Measurements from ENCODE around the gene ARL14.

Gene ARL14

DNA sequence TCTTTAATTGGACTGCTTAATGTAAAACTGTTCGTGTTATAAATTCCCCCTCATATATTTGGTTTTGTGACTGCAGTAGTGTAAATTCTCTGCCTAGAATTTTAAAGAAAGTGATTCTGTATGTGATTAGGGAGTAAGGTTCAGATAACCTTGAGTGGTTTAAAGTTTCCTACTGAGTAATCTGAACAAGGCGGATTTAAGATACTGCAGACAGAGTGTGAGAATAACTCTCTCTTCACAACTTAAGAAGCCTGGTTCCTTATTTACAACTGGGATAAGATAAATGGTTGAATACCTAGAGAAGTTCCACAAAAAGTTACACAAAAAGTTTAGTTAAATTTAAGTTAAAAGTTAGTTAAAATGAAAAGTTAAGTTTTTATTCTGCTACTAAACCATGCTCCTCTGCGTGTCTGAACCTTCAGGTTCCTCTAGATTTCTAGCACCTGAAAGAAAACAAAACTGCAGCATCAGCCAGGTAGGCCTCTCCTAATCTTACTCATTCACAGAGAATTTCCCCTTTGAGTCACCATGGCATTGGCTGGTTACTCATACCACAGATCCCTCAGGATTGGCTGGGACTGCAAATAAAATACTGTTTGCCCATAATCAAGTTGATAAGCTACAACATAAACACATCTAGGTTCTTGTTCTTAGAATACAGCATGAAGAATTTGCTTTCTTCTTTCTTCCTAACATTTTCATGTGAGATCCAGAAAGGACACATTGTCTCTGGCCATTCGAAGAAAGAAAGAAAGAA lies at the start of gene ARL14:
Gene ARL14 (plus strand): TSS at position 614 of the 757 bp plus-strand sequence. CDS start 187 bp downstream, outside the sequence.
- no peak for DNase-seq (ENCODE audit: low spot score)

DNA sequence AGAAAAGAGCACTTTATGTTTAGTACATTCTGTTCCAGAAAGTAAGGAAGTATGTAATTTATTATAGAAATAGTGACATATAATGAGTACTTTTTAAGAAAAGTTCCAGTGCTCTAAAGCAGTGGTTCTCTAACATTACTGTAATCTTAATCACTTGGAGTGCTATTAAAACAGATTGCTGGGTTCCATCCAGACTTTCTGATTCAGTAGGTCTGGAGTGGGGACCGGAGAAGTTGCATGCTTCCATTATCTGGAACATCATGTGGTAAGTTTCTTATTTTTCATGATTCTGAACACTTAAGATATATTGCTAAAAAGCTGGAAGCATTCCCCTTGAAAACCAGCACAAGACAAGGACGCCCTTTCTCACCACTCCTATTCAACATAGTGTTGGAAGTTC lies 47.5 kb upstream of the ARL14 start:
- no peak for DNase-seq (ENCODE audit: low spot score)

DNA sequence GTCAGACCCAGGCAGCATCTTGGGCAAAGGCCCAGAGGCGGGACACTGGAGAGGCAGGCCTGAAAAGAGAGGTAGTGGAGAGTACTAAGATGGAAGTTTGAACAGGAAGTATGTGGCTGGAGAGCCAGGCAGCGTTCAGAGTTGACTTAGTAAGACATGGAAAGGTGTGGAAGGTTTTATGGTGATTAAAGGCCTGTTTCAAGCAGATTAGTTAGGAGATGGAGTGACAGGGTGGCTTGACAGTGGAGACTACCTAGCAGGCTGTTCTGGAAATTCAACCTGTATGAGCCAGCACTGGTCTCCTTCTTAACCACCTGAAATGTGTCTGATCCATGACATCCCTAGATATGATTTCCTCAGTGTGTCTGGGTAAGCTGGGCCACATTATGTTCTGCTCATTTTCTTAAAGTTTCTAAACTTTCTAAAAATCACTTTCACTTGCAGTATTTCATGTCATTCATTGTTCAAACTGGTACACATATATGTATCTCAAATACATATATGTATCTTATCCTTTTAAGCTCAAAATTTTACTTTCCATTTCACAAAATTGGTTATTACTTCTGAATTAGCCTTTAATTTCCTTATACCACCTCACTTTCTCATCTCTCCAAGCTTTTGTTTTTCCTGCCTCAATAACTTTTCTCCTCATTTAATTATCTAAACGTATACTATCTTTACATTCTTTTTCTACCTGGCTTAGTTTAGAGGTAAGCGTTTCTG lies 43.4 kb upstream of the ARL14 start:
- no peak for DNase-seq (ENCODE audit: low spot score)

GRCh38 chr3:160635213-160635612 lies 41.7 kb upstream of the ARL14 start:
- DNase-seq (ENCODE audit: low spot score): no peak

DNA sequence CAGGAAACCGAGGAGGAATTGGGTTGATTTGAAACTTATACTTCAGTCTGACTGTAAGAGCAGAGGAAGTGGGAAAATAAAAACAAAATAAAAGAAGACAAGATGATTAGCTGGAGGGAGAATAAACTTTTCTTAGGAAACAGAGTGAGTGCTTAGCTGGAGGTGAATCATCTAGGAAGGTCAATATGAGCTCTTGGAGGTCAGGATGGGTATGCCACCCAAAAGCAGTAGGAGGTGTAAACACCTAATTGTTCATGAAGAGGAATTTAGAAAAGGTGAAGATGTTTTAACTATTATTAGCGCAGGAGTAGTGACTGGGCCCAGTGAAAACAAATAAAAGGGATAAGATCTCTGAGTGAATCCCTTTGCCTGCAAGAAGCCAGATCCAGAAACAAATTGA lies 39.9 kb upstream of the ARL14 start:
- DNase-seq (ENCODE audit: low spot score): no peak

DNA sequence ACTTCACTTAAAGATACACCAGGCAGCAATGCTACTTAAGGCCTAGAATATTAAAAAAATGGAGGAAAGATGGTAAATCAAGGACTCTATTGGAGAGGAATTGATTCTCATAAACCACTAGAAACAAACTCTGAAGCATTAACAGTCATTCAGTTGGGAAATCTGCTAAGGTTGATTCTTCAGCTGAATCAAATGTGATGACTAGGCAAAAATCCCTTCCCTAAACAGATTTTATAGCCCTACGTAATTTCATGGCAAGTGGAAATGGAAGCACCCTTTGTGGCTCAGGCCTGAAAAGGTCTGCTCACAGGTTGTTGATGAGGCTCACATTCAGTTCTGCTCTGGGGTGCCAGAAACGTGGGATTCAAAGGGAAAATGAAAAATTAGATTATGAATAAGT lies 38.8 kb upstream of the ARL14 start:
- no peak for DNase-seq (ENCODE audit: low spot score)

DNA sequence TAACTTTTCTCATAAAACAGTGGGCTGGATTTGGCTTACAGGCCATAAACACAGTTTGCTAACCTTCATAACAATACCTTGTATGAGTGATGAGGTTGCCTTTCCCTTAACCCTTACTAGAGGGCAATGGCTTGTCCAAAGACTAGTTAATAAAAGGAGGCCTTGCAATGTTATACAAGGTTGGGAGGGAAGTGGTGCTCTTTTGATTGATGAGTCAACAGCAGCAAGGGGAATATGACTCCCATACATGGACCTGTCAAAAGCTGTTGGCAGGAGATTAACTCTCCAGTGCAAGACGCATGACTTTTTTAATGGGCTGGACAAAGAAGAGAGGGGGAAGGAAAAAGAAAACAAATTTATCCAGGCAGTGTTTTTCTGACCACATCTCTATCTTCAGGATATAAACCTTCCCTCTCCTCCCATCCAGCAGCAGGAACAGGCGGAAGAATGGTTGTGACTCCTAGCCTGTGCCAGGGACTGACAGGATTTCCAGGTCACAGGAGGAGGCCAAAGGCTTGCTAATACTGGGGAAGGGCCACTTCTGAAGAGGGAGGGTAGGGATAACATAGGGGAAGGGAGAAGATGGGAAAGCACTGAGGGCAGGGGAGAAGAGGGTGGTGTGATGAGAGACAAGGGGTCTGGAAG lies 35.2 kb upstream of the ARL14 start:
- DNase-seq (ENCODE audit: low spot score): no peak

DNA sequence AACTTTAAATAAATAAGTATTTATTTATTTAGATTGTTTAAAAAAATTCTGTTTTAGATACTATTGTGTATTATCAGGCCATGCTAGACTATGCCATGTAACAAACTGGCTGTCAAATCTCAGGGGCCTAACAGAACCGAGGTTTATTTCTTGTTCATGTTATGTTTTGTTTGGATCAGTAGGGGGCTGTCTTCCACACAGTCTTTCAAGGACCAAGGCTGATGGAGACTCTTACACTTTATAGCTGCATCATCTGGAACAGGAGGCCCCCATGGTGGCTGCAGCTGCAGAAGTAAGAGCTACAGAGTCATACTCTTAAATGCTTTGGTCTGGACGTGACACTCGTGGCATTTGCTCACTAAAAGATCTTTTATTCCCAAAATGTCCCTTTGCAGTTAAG lies 33.0 kb upstream of the ARL14 start:
- DNase-seq (ENCODE audit: low spot score): no peak

DNA sequence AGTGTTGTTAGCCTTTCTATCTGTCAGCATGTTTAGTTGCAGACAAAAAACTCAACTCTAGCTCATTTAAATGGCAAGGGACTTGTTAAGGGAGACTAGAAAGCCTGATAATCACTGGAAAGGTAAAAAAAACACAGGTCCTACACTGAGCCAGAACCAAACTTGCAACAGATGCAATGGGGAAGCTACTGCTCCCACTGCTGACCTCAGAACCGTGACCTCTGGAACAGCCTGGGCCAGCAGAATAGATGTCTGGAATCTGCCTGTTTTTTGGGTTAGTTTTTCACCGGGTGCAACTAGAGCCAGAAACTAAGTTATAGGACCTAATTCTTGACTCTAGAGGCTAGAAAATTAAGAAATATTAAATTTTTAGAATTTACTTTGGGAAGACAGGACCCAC lies 32.5 kb upstream of the ARL14 start:
- no peak for DNase-seq (ENCODE audit: low spot score)

- DNase-seq (ENCODE audit: low spot score): no peak
These were observed 28.3 kb upstream of the ARL14 start for GRCh38 chr3:160648701-160649100.

- DNase-seq (ENCODE audit: low spot score): no peak
These were observed 27.4 kb upstream of the ARL14 start for GRCh38 chr3:160649596-160649995.

- no peak for DNase-seq (ENCODE audit: low spot score)
These were observed 23.4 kb upstream of the ARL14 start for GRCh38 chr3:160653512-160653911.

DNA sequence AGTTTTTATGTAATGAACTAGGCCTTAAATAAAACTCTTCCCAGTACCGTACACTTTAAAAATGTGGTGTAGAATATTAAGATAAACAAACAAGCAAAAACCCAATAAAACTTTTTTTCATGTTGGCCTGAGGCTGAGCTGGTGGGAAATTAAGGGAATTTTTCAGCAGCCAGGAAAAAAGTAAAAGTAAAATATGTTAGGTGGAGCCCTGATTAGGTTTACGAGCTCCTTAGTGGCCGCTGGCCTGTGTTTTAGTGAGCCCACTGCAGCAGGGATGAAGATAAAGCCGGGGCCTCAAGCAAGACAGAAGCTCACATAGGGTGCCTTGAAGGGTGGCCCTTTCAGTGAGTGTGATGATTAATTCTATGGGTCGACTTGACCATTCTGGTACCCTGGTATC lies 16.1 kb upstream of the ARL14 start:
- DNase-seq (ENCODE audit: low spot score): no peak

DNA sequence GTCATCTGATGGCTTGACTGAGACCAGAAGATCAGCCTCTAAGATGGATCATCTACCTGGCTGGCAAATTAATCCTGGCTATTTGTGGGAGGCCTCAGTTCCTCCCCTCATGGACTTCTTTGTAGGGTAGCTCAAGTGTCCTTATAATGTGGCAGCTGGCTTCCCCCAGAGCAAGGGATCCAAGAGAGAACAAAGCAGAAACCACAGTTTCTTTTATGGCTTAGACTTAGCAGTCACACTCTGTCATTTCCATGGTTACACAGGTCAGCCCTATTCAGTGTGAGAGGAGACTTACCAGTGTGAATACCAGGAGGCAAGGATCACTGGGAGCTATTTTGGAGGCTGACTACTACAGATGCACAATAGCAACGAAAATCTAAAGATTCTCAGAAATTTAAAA lies 15.3 kb upstream of the ARL14 start:
- no peak for DNase-seq (ENCODE audit: low spot score)

- no peak for DNase-seq (ENCODE audit: low spot score)
These were observed 11.7 kb upstream of the ARL14 start for GRCh38 chr3:160665231-160665630.

GRCh38 chr3:160665784-160666526 lies 11.0 kb upstream of the ARL14 start:
- no peak for DNase-seq (ENCODE audit: low spot score)

DNA sequence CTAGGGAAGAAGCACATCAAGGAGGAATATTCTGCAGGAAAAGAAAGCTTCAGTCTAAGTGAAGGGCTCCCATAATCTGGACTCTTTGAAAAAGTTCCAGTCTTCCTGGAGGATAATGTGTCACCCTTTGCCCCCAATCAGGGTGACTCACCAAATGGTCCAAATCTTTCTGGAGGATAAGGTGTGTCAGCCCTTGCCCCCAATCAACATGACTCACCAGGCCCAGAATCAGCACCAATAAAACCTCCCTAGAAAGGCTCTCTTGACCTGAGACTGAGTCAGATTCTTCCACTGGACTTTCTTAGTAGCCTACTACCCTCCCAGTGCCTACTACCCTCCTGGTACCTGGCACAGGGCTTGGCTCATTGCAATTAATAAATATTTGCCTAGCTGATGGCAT lies 9.5 kb upstream of the ARL14 start:
- no peak for DNase-seq (ENCODE audit: low spot score)

DNA sequence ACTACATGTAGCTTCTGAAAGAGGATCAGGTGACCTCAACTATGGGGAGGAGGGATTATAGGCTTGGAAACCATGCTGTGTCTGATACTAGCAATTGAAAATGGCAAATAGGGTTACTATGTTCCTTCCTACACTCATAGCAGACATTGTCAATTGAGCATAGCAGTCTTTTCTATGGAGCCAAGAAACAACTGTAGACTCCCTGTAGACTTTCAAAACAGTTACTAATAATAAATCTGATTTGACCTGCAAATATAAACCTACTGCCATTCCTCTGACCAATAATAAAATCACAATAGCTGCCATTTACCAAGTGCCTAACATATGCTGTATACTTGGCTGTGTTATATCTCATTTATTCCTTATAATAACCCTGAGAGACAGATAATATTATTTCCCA lies 8.5 kb upstream of the ARL14 start:
- no peak for DNase-seq (ENCODE audit: low spot score)

DNA sequence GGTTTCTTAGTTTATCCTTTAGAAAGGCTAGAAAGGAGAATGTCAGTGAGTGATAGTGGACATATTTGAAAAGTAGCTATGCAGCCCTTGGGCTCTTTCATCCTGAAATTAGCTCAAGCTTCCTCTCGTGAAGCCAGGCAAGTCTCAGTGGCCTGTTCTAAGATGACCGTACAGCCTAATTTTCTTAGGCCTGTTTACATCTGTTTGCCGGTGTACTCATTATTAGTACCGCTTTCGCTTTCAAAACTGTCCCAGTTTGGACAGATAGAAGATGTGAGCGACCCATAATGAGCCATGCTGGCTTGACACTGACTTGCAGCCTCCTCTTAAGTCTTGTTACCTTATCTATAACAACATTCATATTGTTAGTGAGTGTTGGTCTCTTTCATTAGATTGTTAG lies 5.7 kb upstream of the ARL14 start:
- DNase-seq (ENCODE audit: low spot score): no peak

DNA sequence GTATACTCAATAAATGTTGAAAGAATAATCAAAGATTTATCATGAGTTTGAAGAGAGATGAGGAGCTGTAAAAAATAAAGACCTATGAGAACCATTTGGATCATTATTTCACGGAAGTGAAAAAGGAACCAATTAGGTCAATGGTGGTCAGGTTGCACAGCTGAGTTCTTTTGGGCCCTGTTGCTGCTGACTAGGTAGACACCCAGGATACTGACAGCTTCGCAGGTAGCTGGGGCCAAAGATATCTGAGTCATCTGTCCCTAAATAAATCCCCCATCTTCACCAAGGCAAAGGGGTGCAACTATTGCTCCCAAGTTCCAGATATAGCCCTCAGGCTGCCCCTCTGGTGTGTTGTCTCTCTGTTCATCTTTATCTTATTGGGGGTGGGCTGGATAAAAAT lies 5.0 kb upstream of the ARL14 start:
- DNase-seq (ENCODE audit: low spot score): no peak

- no peak for DNase-seq (ENCODE audit: low spot score)
These were observed 3.8 kb upstream of the ARL14 start for GRCh38 chr3:160673188-160673587.

DNA sequence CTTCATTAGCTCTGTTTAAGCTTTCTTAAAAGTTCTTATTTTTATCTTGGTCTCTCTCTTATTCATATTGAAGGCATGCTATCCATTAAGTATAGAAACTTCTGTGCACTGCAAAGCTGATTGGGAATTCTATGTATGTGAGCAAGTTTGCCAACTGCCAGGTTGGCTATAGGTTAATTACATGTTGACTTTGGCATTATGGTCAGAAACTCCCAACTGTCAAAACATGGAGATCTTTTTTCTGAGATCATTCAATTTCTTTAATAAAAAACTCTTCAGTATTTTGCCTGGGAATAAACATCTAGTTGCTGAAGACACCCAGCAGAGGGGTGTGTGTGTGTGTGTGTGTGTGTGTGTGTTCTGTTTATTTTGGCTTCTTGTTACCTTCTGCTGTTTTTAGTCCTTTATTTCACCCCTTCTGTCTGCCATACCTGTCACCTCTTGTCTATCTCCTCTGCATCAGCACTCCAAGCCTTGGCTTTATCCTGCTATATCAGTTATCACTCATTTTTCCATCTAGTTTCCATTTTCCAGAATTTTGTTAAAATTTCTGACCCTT lies 1.3 kb upstream of the ARL14 start:
- no peak for DNase-seq (ENCODE audit: low spot score)
